HepG2 (cell line): Measurements from ENCODE around the gene NFATC4. TPM values are rescaled to one million over a fixed set of nuclear protein-coding genes. Genes with fewer than 3 reads are reported as not detected.
A peak's percentile ranks its signal among the peaks of the same experiment; 100 is the strongest.

Source experiments
- FOXC1 ChIP-seq: sonication (generic); formaldehyde crosslinking; IDR thresholded peaks from 2 replicates; pipeline ENCODE4 v1.8.0; 2022; ENCODE audit warnings: mild to moderate bottlenecking, missing genetic modification reagents, borderline replicate concordance
- FOXO1 ChIP-seq: sonication (generic); formaldehyde crosslinking; IDR thresholded peaks from 2 replicates; pipeline ENCODE4 v1.4.0; 2020; ENCODE audit warnings: missing genetic modification reagents
- KDM5B ChIP-seq: sonication (generic); formaldehyde crosslinking; IDR thresholded peaks from 2 replicates; pipeline ENCODE4 v1.4.0; 2020; ENCODE audit warnings: missing genetic modification reagents, mild to moderate bottlenecking, borderline replicate concordance
- PBX2 ChIP-seq: IDR thresholded peaks from 2 replicates; pipeline ENCODE4 v1.6.1; 2016; ENCODE audit warnings: control low read depth
- SATB2 ChIP-seq: sonication (generic); formaldehyde crosslinking; IDR thresholded peaks from 2 replicates; pipeline ENCODE4 v1.5.0; 2020; ENCODE audit warnings: missing genetic modification reagents
- SOX13 ChIP-seq, 3 experiments: fragments of 450-650 bp in 1 of 3; sonication (generic) in 1 of 3; formaldehyde crosslinking in 1 of 3; IDR thresholded peaks in 2 of 3; conservative IDR thresholded peaks in 1 of 3; 2 replicates each; pipeline versions ENCODE4 v1.5.0 to v1.6.1; 2016 to 2020; ENCODE audit warnings: antibody characterized with exemption in 1 of 3, mild to moderate bottlenecking in 1 of 3, missing compliant biosample characterization in 1 of 3, missing genetic modification reagents in 1 of 3, moderate library complexity in 1 of 3
- SP140L ChIP-seq: sonication (generic); formaldehyde crosslinking; IDR thresholded peaks from 2 replicates; pipeline ENCODE4 v1.4.0; 2020; ENCODE audit warnings: missing genetic modification reagents, borderline replicate concordance
- SRSF1 ChIP-seq: fragments of 200-400 bp; formaldehyde crosslinking; optimal IDR thresholded peaks from 2 replicates; pipeline ENCODE3; 2017; ENCODE audit warnings: mild to moderate bottlenecking, low read depth, low read length, moderate library complexity
- TBX3 ChIP-seq: fragments of 450-650 bp; IDR thresholded peaks from 2 replicates; pipeline ENCODE4 v1.6.1; 2017; ENCODE audit warnings: antibody characterized with exemption, mild to moderate bottlenecking, inconsistent platforms, borderline replicate concordance
- TP53 ChIP-seq: sonication (generic); formaldehyde crosslinking; conservative IDR thresholded peaks from 2 replicates; pipeline ENCODE4 v1.4.0; 2020; ENCODE audit warnings: missing genetic modification reagents
- ZNF280B ChIP-seq: sonication (generic); formaldehyde crosslinking; IDR thresholded peaks from 2 replicates; pipeline ENCODE4 v1.5.0; 2020; ENCODE audit warnings: missing genetic modification reagents, mild to moderate bottlenecking, borderline replicate concordance
- polyA plus RNA-seq, 8 experiments: library from polyadenylated mRNA; depleted of rRNA in 3 of 8; stranded (reverse) in 7 of 8; unstranded in 1 of 8; fragments of >200 nt; fragmentation: Illumina TruSeq in 4 of 8; extraction: Trizol in 4 of 8; gene quantifications; 2 replicates each; pipeline versions ENCODE4 v1.2.1 to v1.2.3, GENCODE V29; 2011 to 2016; ENCODE audit warnings: low read depth in 4 of 8, missing spikeins in 1 of 8, mixed read lengths in 1 of 8; ENCODE audit not compliant: insufficient read depth in 1 of 8
- total RNA-seq, 5 experiments: library from RNA; depleted of rRNA; stranded (reverse); fragments of >200 nt; fragmentation: Illumina TruSeq; extraction: Trizol; gene quantifications; 2 replicates each; pipeline ENCODE4 v1.2.3, GENCODE V29; 2016; ENCODE audit warnings: low read depth in 1 of 5
- TF ChIP-seq, protein P1 (sequence below), 2 experiments: fragments of 450-650 bp in 1 of 2; sonication (generic) in 1 of 2; formaldehyde crosslinking; IDR thresholded peaks; 2 replicates each; pipeline versions ENCODE4 v1.5.0 to v1.8.0; 2020 to 2022; ENCODE audit warnings: mild to moderate bottlenecking in 1 of 2, missing genetic modification reagents in 1 of 2
- TF ChIP-seq, protein P2 (sequence below): sonication (generic); formaldehyde crosslinking; IDR thresholded peaks from 2 replicates; pipeline ENCODE4 v1.4.0; 2020; ENCODE audit warnings: missing genetic modification reagents

The NFATC4 gene
- total and polyA plus RNA-seq, 2 of the 13 experiments (the other 11 are each of a cell fraction or from before 2014, with no cell fraction given), result 0.04 to 0.15 TPM

DNA sequence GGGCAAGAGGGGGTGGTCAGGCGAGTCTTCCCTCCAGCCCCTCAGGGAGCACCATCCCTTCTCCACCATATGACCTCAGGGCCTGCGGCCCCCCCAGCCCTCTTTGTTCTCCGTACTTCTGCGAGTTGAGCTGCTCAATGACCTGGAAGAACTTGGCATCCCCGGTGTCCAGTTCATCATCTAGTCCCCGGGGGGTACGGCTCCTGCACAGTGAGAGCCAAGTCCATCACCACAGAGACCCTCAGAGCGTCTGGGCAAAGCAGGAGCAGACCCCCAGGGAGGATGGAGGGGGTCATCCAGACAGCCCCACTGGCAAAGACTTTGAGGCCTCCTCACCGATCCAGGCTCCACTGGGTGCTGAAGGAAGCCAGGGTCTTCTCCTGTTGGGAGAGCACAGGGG is 42.0 kb upstream of the NFATC4 start (continued):
- TF ChIP-seq, protein P1, sequence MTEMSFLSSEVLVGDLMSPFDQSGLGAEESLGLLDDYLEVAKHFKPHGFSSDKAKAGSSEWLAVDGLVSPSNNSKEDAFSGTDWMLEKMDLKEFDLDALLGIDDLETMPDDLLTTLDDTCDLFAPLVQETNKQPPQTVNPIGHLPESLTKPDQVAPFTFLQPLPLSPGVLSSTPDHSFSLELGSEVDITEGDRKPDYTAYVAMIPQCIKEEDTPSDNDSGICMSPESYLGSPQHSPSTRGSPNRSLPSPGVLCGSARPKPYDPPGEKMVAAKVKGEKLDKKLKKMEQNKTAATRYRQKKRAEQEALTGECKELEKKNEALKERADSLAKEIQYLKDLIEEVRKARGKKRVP (CRISPR knock-in tag; IDR thresholded peaks at IDR 0.05), result no peak
- TF ChIP-seq KDM5B (CRISPR knock-in tag) (no peak), ZNF280B (CRISPR knock-in tag) (0 out of 2 replicates have a peak, but pooled peaks have one; percentile 26), SRSF1 (no peak), PBX2 (CRISPR knock-in tag) (no peak), TP53 (no peak), FOXO1 (CRISPR knock-in tag) (no peak), SP140L (CRISPR knock-in tag) (no peak), TBX3 (no peak), FOXC1 (CRISPR knock-in tag) (no peak), SOX13 (IDR thresholded peaks at IDR 0.05) (no peak), SOX13 (CRISPR knock-in tag; conservative IDR thresholded peaks at IDR 0.05 in 1 of 2, IDR thresholded peaks at IDR 0.05 in 1 of 2) (no peak), SATB2 (CRISPR knock-in tag) (no peak)
- TF ChIP-seq, protein P2, sequence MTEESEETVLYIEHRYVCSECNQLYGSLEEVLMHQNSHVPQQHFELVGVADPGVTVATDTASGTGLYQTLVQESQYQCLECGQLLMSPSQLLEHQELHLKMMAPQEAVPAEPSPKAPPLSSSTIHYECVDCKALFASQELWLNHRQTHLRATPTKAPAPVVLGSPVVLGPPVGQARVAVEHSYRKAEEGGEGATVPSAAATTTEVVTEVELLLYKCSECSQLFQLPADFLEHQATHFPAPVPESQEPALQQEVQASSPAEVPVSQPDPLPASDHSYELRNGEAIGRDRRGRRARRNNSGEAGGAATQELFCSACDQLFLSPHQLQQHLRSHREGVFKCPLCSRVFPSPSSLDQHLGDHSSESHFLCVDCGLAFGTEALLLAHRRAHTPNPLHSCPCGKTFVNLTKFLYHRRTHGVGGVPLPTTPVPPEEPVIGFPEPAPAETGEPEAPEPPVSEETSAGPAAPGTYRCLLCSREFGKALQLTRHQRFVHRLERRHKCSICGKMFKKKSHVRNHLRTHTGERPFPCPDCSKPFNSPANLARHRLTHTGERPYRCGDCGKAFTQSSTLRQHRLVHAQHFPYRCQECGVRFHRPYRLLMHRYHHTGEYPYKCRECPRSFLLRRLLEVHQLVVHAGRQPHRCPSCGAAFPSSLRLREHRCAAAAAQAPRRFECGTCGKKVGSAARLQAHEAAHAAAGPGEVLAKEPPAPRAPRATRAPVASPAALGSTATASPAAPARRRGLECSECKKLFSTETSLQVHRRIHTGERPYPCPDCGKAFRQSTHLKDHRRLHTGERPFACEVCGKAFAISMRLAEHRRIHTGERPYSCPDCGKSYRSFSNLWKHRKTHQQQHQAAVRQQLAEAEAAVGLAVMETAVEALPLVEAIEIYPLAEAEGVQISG, result no peak
- TF ChIP-seq, all 625 proteins: peak for 3
